ENCODE measurements around the gene ALG1L2. TPM values are rescaled to one million over a fixed set of nuclear protein-coding genes. Genes with fewer than 3 reads are reported as not detected.
"Not testable (repeated sequence)": the region's sequence is repeated elsewhere in the genome, so short reads cannot be mapped to it uniquely, and the experiment has no call there.

ALG1L2 gene
- 1 to 10 TPM in 3 of 8 experiments, under 1 TPM in 3, not detected in 2; 0.22 to 3.1 (median 1.2) TPM for total RNA-seq

DNA sequence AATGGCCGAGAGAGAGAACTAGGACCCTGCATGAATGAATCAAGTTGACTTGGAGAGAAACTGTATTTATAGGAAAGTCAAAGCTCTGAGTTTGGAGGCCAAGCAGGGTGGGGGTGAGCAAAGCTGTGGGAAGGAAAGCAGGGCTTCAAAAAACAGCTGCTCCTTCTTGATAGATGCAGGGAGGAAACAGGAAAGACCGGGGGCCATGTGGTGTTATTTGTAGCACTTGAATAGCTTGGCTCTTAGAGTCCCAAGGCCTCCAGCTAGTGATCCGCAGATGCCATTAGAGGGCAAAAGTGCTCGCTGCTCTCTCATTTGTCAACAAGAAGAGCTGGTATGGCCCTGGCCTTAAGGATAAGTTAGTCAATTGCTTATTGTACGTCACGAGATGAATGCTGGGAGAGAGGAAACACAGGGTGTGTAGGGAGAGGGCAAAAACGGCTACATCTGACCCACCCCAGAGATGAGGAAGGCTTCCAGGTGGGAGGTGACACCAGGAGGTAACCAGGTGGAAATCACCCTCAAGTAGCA lies at the start of gene ALG1L2:
Gene ALG1L2, plus strand, starts transcription at position 481 of the 531 bp plus-strand sequence. CDS start 186 bp downstream, outside the sequence.
- ATAC-seq (replicated peaks in 6 of 8): no peak
- WGBS, 10 experiments: 30 to 100% (median 53%) methylated on average over 1 to 7 of the region's 7 CpGs
- in situ Hi-C loops (cut with MboI; ENCODE audit: low pct_unique_long_range_greater_than_20kb in 2 of 9, low sequenced_read_pairs in 9 of 9, unreplicated experiment in 9 of 9): loop anchor here in 1 of 9 experiments (25.0 kb wide), 1 partner anchor 144 kb away; no protein-coding TSS in a partner anchor
- no peak within 1 kb of the TSS for H3K4me3 ChIP-seq
- H3K27ac ChIP-seq: no peak within 1 kb of the TSS
- H3K4me1 ChIP-seq (replicated peaks in 1 of 2): no peaks in the 10 kb centered on the region

- in situ Hi-C loops (cut with MboI; ENCODE audit: low pct_unique_long_range_greater_than_20kb in 2 of 9, low sequenced_read_pairs in 9 of 9, unreplicated experiment in 9 of 9); ATAC-seq (replicated peaks in 6 of 8); H3K4me1 ChIP-seq (replicated peaks in 1 of 2); H3K4me3 ChIP-seq; H3K27ac ChIP-seq: not testable (repeated sequence)
- 53% methylated on average over 3 of the region's 13 CpGs; no CpG with 5 or more reads in 9 of the 10 experiments for WGBS, 10 experiments
These were observed 44.4 kb upstream of the ALG1L2 start for GRCh38 chr3:130037126-130037815.

GRCh38 chr3:130042736-130043135 lies 38.9 kb upstream of the ALG1L2 start:
- H3K4me1 ChIP-seq (replicated peaks in 1 of 2); H3K4me3 ChIP-seq; H3K27ac ChIP-seq; in situ Hi-C loops (cut with MboI; ENCODE audit: low pct_unique_long_range_greater_than_20kb in 2 of 9, low sequenced_read_pairs in 9 of 9, unreplicated experiment in 9 of 9); ATAC-seq (replicated peaks in 6 of 8): not testable (repeated sequence)
- 0 to 100% (median 81%) methylated on average over 1 to 3 of the region's 3 CpGs; no CpG with 5 or more reads in 5 of the 10 experiments for WGBS, 10 experiments

DNA sequence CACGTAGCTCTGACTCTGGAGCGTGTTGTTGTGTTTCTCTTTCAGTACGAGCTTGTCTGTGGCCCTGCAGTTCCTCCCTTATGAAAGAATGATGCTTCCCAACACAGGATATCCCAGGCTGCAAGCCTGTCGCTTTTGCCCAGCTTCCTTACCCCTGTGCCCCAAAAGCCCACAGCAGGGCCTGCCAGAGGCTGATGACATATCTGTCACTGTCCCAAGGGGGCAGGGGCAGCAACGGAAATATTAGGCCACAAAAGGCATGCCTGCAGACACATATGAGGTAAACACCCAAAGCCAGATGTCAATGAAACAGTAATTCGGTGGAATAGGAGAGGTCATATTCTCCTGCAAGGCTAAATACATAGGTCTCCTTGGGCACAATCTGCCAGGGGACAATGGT lies 38.0 kb upstream of the ALG1L2 start:
- H3K4me1 ChIP-seq (replicated peaks in 1 of 2): peaks cover 0 to 13% of the 10 kb centered on the region in 2 donors
- WGBS, 10 experiments: 0 to 100% (median 100%) methylated on average over 1 to 2 of the region's 6 CpGs; no CpG with 5 or more reads in 5 of the 10 experiments
- H3K27ac ChIP-seq; ATAC-seq (replicated peaks in 6 of 8); in situ Hi-C loops (cut with MboI; ENCODE audit: low pct_unique_long_range_greater_than_20kb in 2 of 9, low sequenced_read_pairs in 9 of 9, unreplicated experiment in 9 of 9); H3K4me3 ChIP-seq: not testable (repeated sequence)

DNA sequence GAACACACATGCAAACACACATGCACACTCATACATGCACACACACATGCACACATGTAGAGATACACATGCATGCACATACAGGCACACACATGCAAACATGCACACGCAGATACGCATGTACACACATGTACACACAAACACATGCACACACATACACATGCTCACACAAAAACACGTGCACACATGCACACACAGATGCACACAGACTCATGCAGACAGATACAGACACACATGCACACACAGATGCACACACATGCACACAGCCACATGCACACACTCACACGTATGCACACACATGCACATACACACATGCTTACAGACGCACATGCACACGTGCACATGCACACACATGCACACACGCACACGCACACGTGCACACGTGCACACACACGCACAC lies 37.3 kb upstream of the ALG1L2 start:
- no peak overlapping the region for H3K27ac ChIP-seq
- peaks cover 0 to 13% of the 10 kb centered on the region in 2 donors for H3K4me1 ChIP-seq (replicated peaks in 1 of 2)
- ATAC-seq (replicated peaks in 6 of 8): no peak
- in situ Hi-C loops (cut with MboI; ENCODE audit: low pct_unique_long_range_greater_than_20kb in 2 of 9, low sequenced_read_pairs in 9 of 9, unreplicated experiment in 9 of 9): no loop called here
- WGBS, 10 experiments: 71 to 100% (median 89%) methylated on average over 3 to 7 of the region's 11 CpGs; no CpG with 5 or more reads in 5 of the 10 experiments
- no peak overlapping the region for H3K4me3 ChIP-seq

DNA sequence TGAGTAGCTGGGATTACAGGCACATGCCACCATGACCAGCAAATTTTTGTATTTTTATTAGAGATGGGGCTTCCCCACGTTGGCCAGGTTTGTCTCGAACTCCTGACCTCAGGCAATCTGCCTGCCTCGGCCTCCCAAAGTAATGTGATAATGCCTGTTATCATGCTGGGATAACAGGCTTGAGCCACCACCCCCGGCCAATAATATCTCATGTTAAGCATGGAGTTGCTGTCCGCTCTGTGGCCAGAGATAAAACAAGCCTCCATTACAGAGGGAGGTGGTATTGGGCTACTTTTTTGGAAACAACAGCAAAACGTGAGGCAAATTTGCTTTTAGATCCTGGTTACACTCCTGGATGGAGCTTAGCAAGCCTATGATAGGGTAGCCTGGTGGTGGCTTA lies 32.9 kb upstream of the ALG1L2 start:
- no peak for ATAC-seq (replicated peaks in 6 of 8)
- H3K27ac ChIP-seq: no peak overlapping the region
- no peak overlapping the region for H3K4me3 ChIP-seq
- H3K4me1 ChIP-seq (replicated peaks in 1 of 2): peaks cover 0 to 17% of the 10 kb centered on the region in 2 donors
- 0 to 100% (median 77%) methylated on average over 1 to 6 of the region's 6 CpGs; no CpG with 5 or more reads in 4 of the 10 experiments for WGBS, 10 experiments
- in situ Hi-C loops (cut with MboI; ENCODE audit: low pct_unique_long_range_greater_than_20kb in 2 of 9, low sequenced_read_pairs in 9 of 9, unreplicated experiment in 9 of 9): no loop called here

DNA sequence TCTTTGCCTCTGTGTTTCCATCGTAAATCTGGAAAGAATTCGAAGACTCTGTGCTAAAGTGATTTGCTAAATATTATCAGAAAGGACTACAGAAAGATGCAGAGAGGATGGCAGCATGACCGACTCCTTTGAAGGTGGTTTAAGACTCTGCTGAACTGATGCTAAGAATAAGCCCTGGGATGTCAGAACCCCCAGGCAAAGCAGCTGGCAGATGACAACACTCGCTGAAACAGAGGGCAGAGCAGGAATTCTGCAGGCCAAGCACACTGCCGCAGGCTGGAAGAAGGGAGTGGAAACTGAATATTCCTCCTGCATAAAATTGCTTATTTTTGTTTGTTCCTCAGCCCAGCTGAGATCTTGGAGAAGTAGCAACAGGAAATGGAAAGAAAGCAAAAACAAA lies 29.3 kb upstream of the ALG1L2 start:
- in situ Hi-C loops (cut with MboI; ENCODE audit: low pct_unique_long_range_greater_than_20kb in 2 of 9, low sequenced_read_pairs in 9 of 9, unreplicated experiment in 9 of 9); H3K27ac ChIP-seq; ATAC-seq (replicated peaks in 6 of 8); H3K4me3 ChIP-seq: not testable (repeated sequence)
- no CpG with 5 or more reads among the region's 5 CpGs for WGBS, 10 experiments
- H3K4me1 ChIP-seq (replicated peaks in 1 of 2): peaks cover 0 to 15% of the 10 kb centered on the region in 2 donors

GRCh38 chr3:130052965-130053364 lies 28.7 kb upstream of the ALG1L2 start:
- WGBS, 10 experiments: 14 to 60% methylated on average over 1 of the region's 4 CpGs; no CpG with 5 or more reads in 8 of the 10 experiments
- H3K27ac ChIP-seq; H3K4me1 ChIP-seq (replicated peaks in 1 of 2); in situ Hi-C loops (cut with MboI; ENCODE audit: low pct_unique_long_range_greater_than_20kb in 2 of 9, low sequenced_read_pairs in 9 of 9, unreplicated experiment in 9 of 9); ATAC-seq (replicated peaks in 6 of 8); H3K4me3 ChIP-seq: not testable (repeated sequence)

DNA sequence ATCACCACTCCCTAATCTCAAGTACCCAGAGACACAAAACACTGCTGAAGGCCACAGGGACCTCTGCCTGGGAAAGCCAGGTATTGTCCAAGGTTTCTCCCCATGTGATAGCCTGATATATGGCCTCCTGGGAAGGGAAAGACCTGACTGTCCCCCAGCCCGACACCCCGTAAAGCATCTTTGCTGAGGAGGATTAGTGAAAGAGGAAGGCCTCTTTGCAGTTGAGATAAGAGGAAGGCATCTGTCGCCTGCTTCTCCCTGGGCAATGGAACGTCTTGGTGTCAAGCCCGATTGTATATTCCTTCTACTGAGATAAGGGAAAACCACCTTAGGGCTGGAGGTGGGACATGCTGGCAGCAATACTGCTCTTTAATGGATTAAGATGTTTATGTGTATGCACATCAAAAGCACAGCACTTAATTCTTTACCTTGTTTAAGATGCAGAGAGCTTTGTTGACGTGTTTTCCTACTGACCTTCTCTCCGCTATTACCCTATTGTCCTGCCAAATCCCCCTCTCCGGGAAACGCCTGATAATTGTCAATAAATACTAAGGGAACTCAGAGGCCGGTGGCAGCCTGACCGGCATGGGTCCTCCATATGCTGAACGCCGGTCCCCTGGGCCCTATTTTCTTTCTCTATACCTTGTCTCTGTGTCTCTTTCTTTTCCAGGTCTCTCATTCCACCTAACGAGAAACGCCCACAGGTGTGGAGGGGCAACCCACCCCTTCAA lies 23.9 kb upstream of the ALG1L2 start:
- H3K4me3 ChIP-seq; ATAC-seq (replicated peaks in 6 of 8); H3K4me1 ChIP-seq (replicated peaks in 1 of 2); H3K27ac ChIP-seq; in situ Hi-C loops (cut with MboI; ENCODE audit: low pct_unique_long_range_greater_than_20kb in 2 of 9, low sequenced_read_pairs in 9 of 9, unreplicated experiment in 9 of 9): not testable (repeated sequence)
- 57 to 68% (median 57%) methylated on average over 2 to 7 of the region's 15 CpGs; no CpG with 5 or more reads in 7 of the 10 experiments for WGBS, 10 experiments

DNA sequence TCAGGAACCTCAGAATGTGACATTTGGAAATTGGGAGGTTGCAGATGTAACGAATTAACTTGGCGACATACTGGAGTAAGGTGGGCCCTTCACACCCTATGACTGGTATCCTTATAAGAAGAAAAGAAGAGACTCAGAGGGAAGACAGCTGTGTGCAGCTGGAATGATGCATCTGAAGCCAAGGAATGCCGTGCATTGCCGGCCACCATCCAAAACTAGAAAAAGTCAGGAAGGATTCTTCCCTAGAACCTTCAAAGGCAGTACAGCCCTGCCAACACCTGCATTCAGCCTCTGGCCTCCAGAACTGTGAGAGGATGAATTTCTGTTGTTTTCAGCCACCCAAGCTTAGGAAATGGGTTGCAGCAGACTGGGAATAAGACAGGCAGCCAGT lies 23.4 kb upstream of the ALG1L2 start:
- H3K4me1 ChIP-seq (replicated peaks in 1 of 2); in situ Hi-C loops (cut with MboI; ENCODE audit: low pct_unique_long_range_greater_than_20kb in 2 of 9, low sequenced_read_pairs in 9 of 9, unreplicated experiment in 9 of 9); ATAC-seq (replicated peaks in 6 of 8); H3K4me3 ChIP-seq; H3K27ac ChIP-seq: not testable (repeated sequence)
- no CpG with 5 or more reads among the region's 4 CpGs for WGBS, 10 experiments

DNA sequence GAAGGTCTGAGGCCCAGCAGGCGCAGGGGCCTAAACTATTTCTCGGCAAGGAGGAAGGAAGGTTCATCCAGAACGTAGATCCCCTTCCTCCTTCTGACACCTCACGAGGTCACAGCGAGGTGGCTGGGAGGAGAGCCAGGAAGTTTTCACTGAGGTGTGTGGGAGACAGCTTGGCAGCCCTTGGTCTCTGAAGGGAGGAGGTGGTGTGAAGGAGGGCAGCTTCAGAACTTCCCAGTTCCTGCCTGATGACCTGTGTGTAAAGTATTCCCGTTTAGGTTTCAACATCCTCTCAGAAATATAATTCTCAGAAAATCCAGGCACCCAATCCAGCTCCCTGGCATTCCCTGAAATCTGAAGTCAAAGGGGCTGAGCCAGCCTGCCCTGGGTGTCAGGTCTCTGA lies 22.9 kb upstream of the ALG1L2 start:
- in situ Hi-C loops (cut with MboI; ENCODE audit: low pct_unique_long_range_greater_than_20kb in 2 of 9, low sequenced_read_pairs in 9 of 9, unreplicated experiment in 9 of 9); H3K4me1 ChIP-seq (replicated peaks in 1 of 2); H3K4me3 ChIP-seq; H3K27ac ChIP-seq; ATAC-seq (replicated peaks in 6 of 8): not testable (repeated sequence)
- WGBS, 10 experiments: 100% methylated on average over 1 of the region's 6 CpGs; no CpG with 5 or more reads in 7 of the 10 experiments

DNA sequence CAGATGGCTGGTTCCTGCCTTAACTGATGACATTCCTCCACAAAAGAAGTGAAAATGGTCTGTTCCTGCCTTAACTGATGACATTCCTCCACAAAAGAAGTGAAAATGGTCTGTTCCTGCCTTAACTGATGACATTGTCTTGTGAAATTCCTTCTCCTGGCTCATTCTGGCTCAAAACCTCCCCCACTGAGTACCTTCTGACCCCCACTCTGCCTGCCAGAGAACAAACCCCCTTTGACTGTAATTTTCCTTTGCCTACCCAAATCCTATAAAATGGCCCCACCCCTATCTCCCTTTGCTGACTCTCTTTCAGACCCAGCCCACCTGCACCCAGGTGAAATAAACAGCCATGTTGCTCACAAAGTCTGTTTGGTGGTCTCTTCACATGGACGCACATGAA lies 22.5 kb upstream of the ALG1L2 start:
- 80 to 100% (median 90%) methylated on average over 1 of the region's 1 CpG; no CpG with 5 or more reads in 6 of the 10 experiments for WGBS, 10 experiments

DNA sequence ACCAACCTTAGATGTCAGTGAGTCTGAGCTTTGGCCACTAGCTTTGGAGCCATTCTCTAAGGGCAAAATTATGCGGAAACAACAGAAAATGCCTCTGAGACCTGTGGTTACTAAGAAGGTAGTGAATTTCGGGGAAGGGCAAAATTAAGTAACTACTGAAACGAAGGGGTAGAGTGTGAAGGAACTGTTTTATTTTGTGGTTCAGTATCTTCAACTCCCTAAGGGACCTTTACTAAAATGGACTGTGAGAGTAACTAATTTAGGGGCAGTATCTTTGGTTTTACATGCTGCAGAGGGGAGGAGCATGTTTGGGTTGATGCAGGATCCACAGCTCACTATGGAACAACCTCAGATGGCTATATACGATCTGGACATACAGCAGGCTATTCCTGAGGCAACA lies 8.0 kb upstream of the ALG1L2 start:
- H3K4me1 ChIP-seq (replicated peaks in 1 of 2): no peaks in the 10 kb centered on the region
- no peak overlapping the region for H3K4me3 ChIP-seq
- no peak overlapping the region for H3K27ac ChIP-seq
- in situ Hi-C loops (cut with MboI; ENCODE audit: low pct_unique_long_range_greater_than_20kb in 2 of 9, low sequenced_read_pairs in 9 of 9, unreplicated experiment in 9 of 9): no loop called here
- 20 to 83% (median 63%) methylated on average over 2 to 4 of the region's 4 CpGs; no CpG with 5 or more reads in 6 of the 10 experiments for WGBS, 10 experiments
- ATAC-seq (replicated peaks in 6 of 8): no peak

More for the DNA sequence above, 22.5 kb upstream of the ALG1L2 start:
- H3K27ac ChIP-seq; H3K4me1 ChIP-seq (replicated peaks in 1 of 2); in situ Hi-C loops (cut with MboI; ENCODE audit: low pct_unique_long_range_greater_than_20kb in 2 of 9, low sequenced_read_pairs in 9 of 9, unreplicated experiment in 9 of 9); H3K4me3 ChIP-seq; ATAC-seq (replicated peaks in 6 of 8): not testable (repeated sequence)
